Left ventricle myocardium inferior (tissue), 1 donor: ENCODE data around the gene MAPKBP1. TPM values are rescaled to one million over a fixed set of nuclear protein-coding genes. Genes with fewer than 3 reads are reported as not detected.

Experiments used
- DNase-seq: peaks from one replicate; pipeline ENCODE4 v3.0.0-alpha.2; 2020
- H3K27ac ChIP-seq: fragments of 200-600 bp; replicated peaks from 2 replicates; pipeline ENCODE4 v1.8.0; 2021
- H3K27me3 ChIP-seq: fragments of 200-600 bp; 2 replicates; pipeline ENCODE4 v1.8.0; 2021; ENCODE audit warnings: low read depth
- H3K36me3 ChIP-seq: fragments of 200-600 bp; 2 replicates; pipeline ENCODE4 v1.8.0; 2021
- H3K4me1 ChIP-seq: fragments of 200-600 bp; 2 replicates; pipeline ENCODE4 v1.8.0; 2021
- H3K4me3 ChIP-seq: fragments of 200-600 bp; 2 replicates; pipeline ENCODE4 v1.8.0; 2021; ENCODE audit warnings: mild to moderate bottlenecking, moderate library complexity
- H3K9me3 ChIP-seq: fragments of 200-600 bp; replicated peaks from 2 replicates; pipeline ENCODE4 v1.8.0; 2021
- CTCF ChIP-seq: fragments of 200-600 bp; IDR thresholded peaks from 2 replicates; pipeline ENCODE4 v1.8.0; 2021; ENCODE audit warnings: antibody characterized with exemption, mild to moderate bottlenecking, borderline replicate concordance
- intact Hi-C: fragments of 100-400 bp; cut with micrococcal nuclease; formaldehyde crosslinking; loops from one replicate; pipeline ENCODE4 v1.11.0; 2022
- total RNA-seq: library from RNA; stranded (reverse); fragmentation: NEBNext Ultra II Directional; extraction: Animal tissue kit (Norgen Biotek cat#: 25700); gene quantifications from one replicate; pipeline ENCODE4 v1.2.1, GENCODE V29; 2021
- donor health status: DM: no; HTN: yes; CAD: no; lungs with severe emphysema.

MAPKBP1 gene
- total RNA-seq, 1 donor from 2014 or later: 13.6 TPM

- H3K9me3 ChIP-seq: no peaks in the 10 kb centered on the region
- no peak for TF ChIP-seq CTCF
- no peaks in the 10 kb centered on the region for H3K27me3 ChIP-seq
- H3K4me1 ChIP-seq: peaks cover 20% of the 10 kb centered on the region
- DNase-seq: no peak
- peaks cover 54% of the 10 kb centered on the region for H3K36me3 ChIP-seq
- intact Hi-C loops: no loop called here
- H3K27ac ChIP-seq: no peak overlapping the region
- H3K4me3 ChIP-seq: no peak overlapping the region
Measured at GRCh38 chr15:41824062-41824745, 49.9 kb downstream of the MAPKBP1 start.

- Histone ChIP-seq H3K27ac (no peak overlapping the region), H3K36me3 (peaks cover 46% of the 10 kb centered on the region), H3K9me3 (no peaks in the 10 kb centered on the region), H3K4me3 (no peak overlapping the region), H3K27me3 (no peaks in the 10 kb centered on the region), H3K4me1 (peaks cover 29% of the 10 kb centered on the region)
- intact Hi-C loops: no loop called here
- DNase-seq: no peak
- no peak for TF ChIP-seq CTCF
Measured at GRCh38 chr15:41825145-41825544, 50.9 kb downstream of the MAPKBP1 start.

DNA sequence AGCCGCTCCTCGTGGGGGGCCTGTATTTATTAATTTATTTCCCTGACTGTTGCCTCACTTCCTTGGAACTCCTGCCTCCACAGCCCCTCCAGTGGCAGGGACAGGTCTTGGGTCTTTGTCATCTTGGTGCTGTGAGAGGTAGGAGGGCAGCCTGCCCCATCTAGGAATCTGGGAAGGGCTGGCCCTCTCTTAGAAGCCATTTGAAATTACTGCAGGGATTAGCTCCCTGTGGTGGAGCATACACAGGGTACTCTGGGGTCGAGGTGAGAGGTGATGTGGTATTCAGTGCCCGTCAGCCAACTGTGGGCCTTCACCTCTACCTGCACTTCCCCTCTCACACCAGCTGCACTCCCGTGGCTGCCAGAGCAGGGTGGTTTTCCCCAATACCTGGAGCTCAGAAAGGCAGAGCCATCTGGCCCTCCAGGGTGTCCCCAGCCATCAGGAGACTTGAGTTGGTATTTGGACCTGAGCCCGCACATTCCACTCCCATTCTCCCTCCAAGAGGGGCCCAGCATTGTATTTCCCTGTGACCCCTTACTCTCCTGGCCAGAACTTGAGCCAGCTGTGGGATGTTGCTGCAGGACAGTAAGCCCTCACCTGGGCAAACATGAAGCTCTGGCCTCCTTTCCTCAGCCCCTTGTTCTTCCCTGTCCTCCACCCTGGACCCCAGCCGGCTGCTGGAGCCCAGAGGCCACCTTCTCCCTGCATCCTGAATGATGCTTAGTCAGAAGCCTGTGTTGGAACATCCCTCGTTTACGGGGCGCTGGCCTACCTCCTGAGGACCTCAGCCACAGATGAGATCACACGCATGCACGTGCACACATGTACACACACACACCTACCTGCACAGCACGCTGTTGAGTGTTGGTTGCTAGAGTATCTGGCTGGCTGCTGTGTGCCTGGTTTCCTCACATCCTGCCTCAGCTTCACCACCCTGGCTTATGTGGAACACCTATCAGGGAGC, 51.6 kb downstream of the MAPKBP1 start:
- intact Hi-C loops: no loop called here
- no peak overlapping the region for H3K27ac ChIP-seq
- H3K27me3 ChIP-seq: no peaks in the 10 kb centered on the region
- H3K4me3 ChIP-seq: no peak overlapping the region
- H3K9me3 ChIP-seq: no peaks in the 10 kb centered on the region
- peaks cover 35% of the 10 kb centered on the region for H3K4me1 ChIP-seq
- DNase-seq: no peak
- H3K36me3 ChIP-seq: peaks cover 41% of the 10 kb centered on the region
- TF ChIP-seq CTCF: no peak

GRCh38 chr15:41827290-41827879, 53.1 kb downstream of the MAPKBP1 start:
- intact Hi-C loops: no loop called here
- no peaks in the 10 kb centered on the region for H3K9me3 ChIP-seq
- peak overlapping the region; percentile 92 for H3K27ac ChIP-seq
- H3K4me1 ChIP-seq: peaks cover 44% of the 10 kb centered on the region
- H3K4me3 ChIP-seq: peak overlapping the region; percentile 93
- no peak for TF ChIP-seq CTCF
- no peaks in the 10 kb centered on the region for H3K27me3 ChIP-seq
- peaks cover 36% of the 10 kb centered on the region for H3K36me3 ChIP-seq
- peak; percentile 29 for DNase-seq

GRCh38 chr15:41827880-41828806, 53.9 kb downstream of the MAPKBP1 start, which contains the start of gene JMJD7:
Gene JMJD7, plus strand, starts transcription at chr15:41828092. Its CDS starts 33 bp downstream, at chr15:41828125.
- no peaks in the 10 kb centered on the region for H3K27me3 ChIP-seq
- DNase-seq: peak; percentile 95
- TF ChIP-seq CTCF: no peak
- intact Hi-C loops: no loop called here
- peaks cover 28% of the 10 kb centered on the region for H3K36me3 ChIP-seq
- peak within 1 kb of the TSS; percentile 93 for H3K4me3 ChIP-seq
- peaks cover 52% of the 10 kb centered on the region for H3K4me1 ChIP-seq
- H3K27ac ChIP-seq: peak within 1 kb of the TSS; percentile 92
- no peaks in the 10 kb centered on the region for H3K9me3 ChIP-seq
